Measurements from ENCODE around the gene SRSF8. TPM values are rescaled to one million over a fixed set of nuclear protein-coding genes. Genes with fewer than 3 reads are reported as not detected.

The SRSF8 gene
- total RNA-seq, 1 experiment from 2014 or later = 25.1 TPM

DNA sequence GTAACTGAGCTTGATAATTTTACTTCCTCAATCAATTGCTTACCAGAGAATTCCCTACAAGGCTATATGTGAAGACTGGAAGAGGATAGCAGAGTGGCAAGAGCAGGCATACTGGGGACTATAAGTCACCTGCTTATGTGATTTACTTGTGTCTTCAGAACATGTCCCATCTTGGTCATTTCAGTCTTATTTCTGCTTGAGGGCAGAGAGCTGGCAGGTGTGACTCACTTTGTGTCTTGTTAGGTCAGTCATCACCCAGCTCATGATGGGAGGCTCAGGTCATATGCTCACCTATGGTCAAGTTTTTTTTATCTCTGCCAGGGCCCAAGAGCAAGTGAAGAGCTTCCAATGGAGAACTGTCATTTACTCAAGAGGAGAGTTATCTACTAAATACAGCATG, 6.2 kb downstream of the SRSF8 start:
- Mint-ChIP-seq H3K9me3 (no peaks in the 10 kb centered on the region), H3K4me3 (no peak overlapping the region), H3K36me3 (ENCODE audit: insufficient read depth in 1 of 3, low read depth in 3 of 3) (peaks cover 0 to 6% (median 2%) of the 10 kb centered on the region in 3 experiments; a peak in 2 of 7 replicates), H3K27ac (no peak overlapping the region), H3K27me3 (ENCODE audit: low read depth) (peaks cover under 1% of the 10 kb centered on the region; the same call in 1 of the 2 replicates), H3K4me1 (peaks cover 10 to 15% of the 10 kb centered on the region in 2 experiments)
- Histone ChIP-seq H4K5ac (ENCODE audit: insufficient read length, low read depth, low read length) (no peak overlapping the region), H2BK120ac (ENCODE audit: low read depth, low read length, poor library complexity, severe bottlenecking) (no peak overlapping the region), H4K8ac (replicated peaks; ENCODE audit: insufficient read length, low read depth, low read length) (no peak overlapping the region), H3K79me2 (ENCODE audit: insufficient read depth, low read length) (no peaks in the 10 kb centered on the region), H3K4me2 (ENCODE audit: insufficient read depth, insufficient read length, low read length) (no peak overlapping the region), H3K56ac (ENCODE audit: insufficient read length, low read depth, low read length) (no peak overlapping the region), H3K23me2 (ENCODE audit: insufficient read length, low read depth, low read length, poor library complexity, severe bottlenecking) (peaks cover 5% of the 10 kb centered on the region), H3K4ac (ENCODE audit: low read depth, low read length) (no peak overlapping the region), H3K9ac (ENCODE audit: extremely low read depth, insufficient read length, low read length) (no peak overlapping the region), H2AFZ (ENCODE audit: low read length) (no peak overlapping the region), H2BK20ac (ENCODE audit: low read depth, low read length, poor library complexity, severe bottlenecking) (no peak overlapping the region), H2BK12ac (ENCODE audit: insufficient read length, low read depth, low read length) (no peak overlapping the region), H3K14ac (ENCODE audit: insufficient read depth, low read length) (no peak overlapping the region), H4K20me1 (ENCODE audit: control insufficient read depth, insufficient read depth, insufficient read length) (no peaks in the 10 kb centered on the region), H3K79me1 (ENCODE audit: insufficient read depth, low read depth, low read length, poor library complexity, severe bottlenecking) (no peaks in the 10 kb centered on the region), H3K27ac (ENCODE audit: insufficient read length, low read depth, low read length) (no peak overlapping the region), H3K9me3 (ENCODE audit: control insufficient read depth, low read depth, low read length) (no peaks in the 10 kb centered on the region), H3K27me3 (ENCODE audit: insufficient read depth, low read length) (no peaks in the 10 kb centered on the region), H3K23ac (ENCODE audit: insufficient read length, low read depth, low read length) (no peak overlapping the region), H2BK5ac (ENCODE audit: insufficient read length, low read length) (no peak overlapping the region), H3K18ac (ENCODE audit: insufficient read length, low read depth, low read length) (no peak overlapping the region), H3K4me1 (ENCODE audit: insufficient read depth, low read length) (no peaks in the 10 kb centered on the region), H2AK5ac (ENCODE audit: insufficient read length, low read length) (no peak overlapping the region), H2BK15ac (ENCODE audit: low read depth, low read length) (no peak overlapping the region), H4K91ac (ENCODE audit: insufficient read length, low read depth, low read length) (no peak overlapping the region), H3T11ph (ENCODE audit: low read length) (no peak overlapping the region)
- no peak for TF ChIP-seq CTCF (conservative IDR thresholded peaks at IDR 0.05)
- DNase-seq = no peak
